Glutamatergic neuron (in vitro differentiated cells): ENCODE data around the gene EXD1. TPM values are rescaled to one million over a fixed set of nuclear protein-coding genes. Genes with fewer than 3 reads are reported as not detected.

Source experiments
- DNase-seq: peaks from one replicate; pipeline ENCODE4 v3.0.0; 2022
- H3K27ac Mint-ChIP-seq: one replicate; pipeline ENCODE4 v1.8.0; 2020; ENCODE audit warnings: mild to moderate bottlenecking, mixed read lengths, inconsistent platforms; ENCODE audit not compliant: unreplicated experiment
- H3K27me3 Mint-ChIP-seq: one replicate; pipeline ENCODE4 v1.8.0; 2020; ENCODE audit warnings: mild to moderate bottlenecking, moderate library complexity, mixed read lengths, inconsistent platforms; ENCODE audit not compliant: unreplicated experiment
- H3K36me3 Mint-ChIP-seq: one replicate; pipeline ENCODE4 v1.8.0; 2020; ENCODE audit warnings: mild to moderate bottlenecking, mixed read lengths, inconsistent platforms; ENCODE audit not compliant: unreplicated experiment
- H3K4me1 Mint-ChIP-seq: one replicate; pipeline ENCODE4 v1.8.0; 2020; ENCODE audit warnings: mild to moderate bottlenecking, low read depth, mixed read lengths, inconsistent platforms; ENCODE audit not compliant: unreplicated experiment
- H3K4me3 Mint-ChIP-seq: one replicate; pipeline ENCODE4 v1.8.0; 2020; ENCODE audit warnings: mild to moderate bottlenecking, mixed read lengths, inconsistent platforms; ENCODE audit not compliant: unreplicated experiment
- H3K9me3 Mint-ChIP-seq: one replicate; pipeline ENCODE4 v1.8.0; 2020; ENCODE audit warnings: mild to moderate bottlenecking, moderate library complexity, mixed read lengths, inconsistent platforms; ENCODE audit not compliant: unreplicated experiment
- CTCF ChIP-seq: fragments of 200-600 bp; sonication (generic); IDR thresholded peaks from one replicate; pipeline ENCODE4 v1.5.0; 2021; ENCODE audit not compliant: partially characterized antibody, unreplicated experiment
- total RNA-seq: library from RNA; stranded (reverse); fragmentation: NEBNext Ultra II Directional; extraction: Animal tissue kit (Norgen Biotek cat#: 25700); gene quantifications from one replicate; pipeline ENCODE4 v1.2.1, GENCODE V29; 2021; ENCODE audit not compliant: unreplicated experiment

EXD1 gene
- total RNA-seq, 1 donor from 2014 or later: not detected

GRCh38 chr15:41133454-41133853 is 97.1 kb downstream of the EXD1 start:
- no peak overlapping the region for H3K27ac Mint-ChIP-seq
- no peaks in the 10 kb centered on the region for H3K36me3 Mint-ChIP-seq
- no peaks in the 10 kb centered on the region for H3K9me3 Mint-ChIP-seq
- no peak overlapping the region for H3K4me3 Mint-ChIP-seq
- DNase-seq: no peak
- TF ChIP-seq CTCF: no peak
- H3K4me1 Mint-ChIP-seq: no peaks in the 10 kb centered on the region
- no peaks in the 10 kb centered on the region for H3K27me3 Mint-ChIP-seq

Other genes starting within 250 kb of the EXD1 start
- gene INO80, start 114.5 kb downstream of the EXD1 start, total RNA-seq: 20.4 TPM
- gene CHP1, start 511 bp upstream of the EXD1 start, total RNA-seq: 65.6 TPM
- gene OIP5, start 101.8 kb upstream of the EXD1 start, total RNA-seq: 1.5 TPM
- gene NUSAP1, start 102.1 kb upstream of the EXD1 start, total RNA-seq: 19.3 TPM
- 20.7 TPM for gene NDUFAF1, start 171.7 kb upstream of the EXD1 start, total RNA-seq
- gene RTF1, start 186.3 kb upstream of the EXD1 start, total RNA-seq: 66.4 TPM